Neural cell (in vitro differentiated cells): ENCODE data around the gene TDRD12.

ENCODE experiments used
- CTCF ChIP-seq: fragments of 450-650 bp; IDR thresholded peaks from 2 replicates; pipeline ENCODE4 v1.5.1; 2014; ENCODE audit warnings: antibody characterized with exemption, mild to moderate bottlenecking, moderate library complexity; ENCODE audit not compliant: poor library complexity, severe bottlenecking
- EP300 ChIP-seq: fragments of 450-650 bp; conservative IDR thresholded peaks from 2 replicates; pipeline ENCODE4 v1.6.1; 2014; ENCODE audit warnings: antibody characterized with exemption, mild to moderate bottlenecking, moderate library complexity; ENCODE audit not compliant: poor library complexity, severe bottlenecking
- EZH2 ChIP-seq: fragments of 200-600, 300-800 bp; shearing (Covaris generic), sonication (generic); IDR thresholded peaks from 2 replicates; pipeline ENCODE4 v1.6.1; 2014; ENCODE audit warnings: antibody characterized with exemption, low read length, borderline replicate concordance, mild to moderate bottlenecking; ENCODE audit not compliant: insufficient read depth, poor library complexity, severe bottlenecking
- POLR2AphosphoS5 ChIP-seq: IDR thresholded peaks from 2 replicates; pipeline ENCODE4 v1.6.1; 2012
- RAD21 ChIP-seq: fragments of 450-650 bp; conservative IDR thresholded peaks from 2 replicates; pipeline ENCODE4 v1.6.1; 2014; ENCODE audit warnings: antibody characterized with exemption, mild to moderate bottlenecking, moderate library complexity
- REST ChIP-seq: IDR thresholded peaks from 2 replicates; pipeline ENCODE4 v1.6.1; 2012; ENCODE audit warnings: borderline replicate concordance
- TAF1 ChIP-seq: IDR thresholded peaks from 2 replicates; pipeline ENCODE4 v1.6.1; 2012; ENCODE audit warnings: low read depth

GRCh38 chr19:32852216-32852615, 132.6 kb downstream of the TDRD12 start:
- TF ChIP-seq CTCF (no peak), EZH2 (no peak), POLR2AphosphoS5 (no peak), EP300 (no peak), REST (no peak), TAF1 (no peak), RAD21 (no peak)
